K562 (cell line): ENCODE data around the gene SLC44A5.

Source experiments
- CBFB ChIP-seq: sonication (generic); formaldehyde crosslinking; IDR thresholded peaks from 2 replicates; pipeline ENCODE4 v1.4.0; 2020; ENCODE audit warnings: mild to moderate bottlenecking, missing genetic modification reagents
- PCBP2 ChIP-seq: fragments of 200-400 bp; formaldehyde crosslinking; IDR thresholded peaks from 2 replicates; pipeline ENCODE4 v1.6.1; 2018; ENCODE audit warnings: low read length, low read depth, mild to moderate bottlenecking, moderate library complexity; ENCODE audit not compliant: poor library complexity, severe bottlenecking

- TF ChIP-seq CBFB (CRISPR knock-in tag) = no peak
- no peak for TF ChIP-seq PCBP2
Measured at GRCh38 chr1:75308365-75308764, 302.5 kb downstream of the SLC44A5 start.
